AG09309 (cell line): ENCODE measurements around the gene SREBF2.

Experiments used
- DNase-seq: peaks from one replicate; pipeline ENCODE4 v3.0.0-alpha.2; 2010; ENCODE audit warnings: low read depth
- H3K4me3 ChIP-seq: 2 replicates; pipeline ENCODE4 v1.5.1; 2011; ENCODE audit warnings: mild to moderate bottlenecking, low read depth, low read length, moderate library complexity; ENCODE audit not compliant: control insufficient read depth
- CTCF ChIP-seq: IDR thresholded peaks from 2 replicates; pipeline ENCODE4 v1.5.1; 2011; ENCODE audit warnings: mild to moderate bottlenecking, low read depth, low read length, inconsistent platforms; ENCODE audit not compliant: insufficient read depth, control insufficient read depth; ENCODE audit errors: missing control alignments

The SREBF2 gene

GRCh38 chr22:41917903-41918791, 85.2 kb downstream of the SREBF2 start:
- H3K4me3 ChIP-seq = no peak overlapping the region
- TF ChIP-seq CTCF = no peak
- DNase-seq = no peak

- no peak for DNase-seq
- no peak for TF ChIP-seq CTCF
- peak overlapping the region; percentile 32 for H3K4me3 ChIP-seq
Observed at GRCh38 chr22:41919357-41920224, 86.7 kb downstream of the SREBF2 start.

- no peak overlapping the region for H3K4me3 ChIP-seq
- DNase-seq = no peak
- no peak for TF ChIP-seq CTCF
Observed at GRCh38 chr22:41920271-41920976, 87.5 kb downstream of the SREBF2 start.

- DNase-seq = no peak
- no peak for TF ChIP-seq CTCF
- H3K4me3 ChIP-seq = no peak overlapping the region
Observed at GRCh38 chr22:41922328-41922727, 89.4 kb downstream of the SREBF2 start.

- H3K4me3 ChIP-seq = no peak overlapping the region
- DNase-seq = no peak
- TF ChIP-seq CTCF = no peak
Observed at GRCh38 chr22:41922940-41923594, 90.2 kb downstream of the SREBF2 start.
